MCF 10A (cell line): ENCODE results near the gene BCL2L11. TPM values are rescaled to one million over a fixed set of nuclear protein-coding genes. Genes with fewer than 3 reads are reported as not detected.

Experiments
- BruUV-seq: library from RNA; stranded (reverse); fragments of 400-500 nt; replicated peaks from 2 replicates; lab custom pipeline; 2021; lab: Mats Ljungman, UMichigan
- CTCF ChIA-PET: fragments of 300-600 bp; sonication (Branson Sonifier 250); formaldehyde crosslinking; extraction: SDS; loops from one replicate; lab custom pipeline; 2021; ENCODE audit warnings: antibody characterized with exemption, inconsistent platforms; lab: Yijun Ruan, JAX
- POLR2A ChIA-PET: fragments of 300-600, 350-650 bp; sonication (Branson Sonifier 250); formaldehyde crosslinking; extraction: SDS; loops from one replicate; lab custom pipeline; 2020; ENCODE audit warnings: antibody characterized with exemption, inconsistent platforms; lab: Yijun Ruan, JAX
- DNase-seq: peaks from one replicate; pipeline ENCODE4 v3.0.0-alpha.2; 2018; ENCODE audit not compliant: unreplicated experiment
- H3K27ac Mint-ChIP-seq: one replicate; pipeline ENCODE4 v1.8.0; 2022; ENCODE audit warnings: mild to moderate bottlenecking, low read depth, mixed read lengths; ENCODE audit not compliant: unreplicated experiment
- H3K27me3 Mint-ChIP-seq: one replicate; pipeline ENCODE4 v1.8.0; 2022; ENCODE audit warnings: mixed read lengths; ENCODE audit not compliant: insufficient read depth, unreplicated experiment
- H3K36me3 Mint-ChIP-seq: one replicate; pipeline ENCODE4 v1.8.0; 2022; ENCODE audit warnings: mild to moderate bottlenecking, moderate library complexity, mixed read lengths; ENCODE audit not compliant: insufficient read depth, unreplicated experiment
- H3K4me1 Mint-ChIP-seq: one replicate; pipeline ENCODE4 v1.8.0; 2022; ENCODE audit warnings: mixed read lengths; ENCODE audit not compliant: insufficient read depth, unreplicated experiment
- H3K4me3 Mint-ChIP-seq: one replicate; pipeline ENCODE4 v1.8.0; 2022; ENCODE audit warnings: mild to moderate bottlenecking, moderate library complexity, mixed read lengths; ENCODE audit not compliant: unreplicated experiment
- H3K9me3 Mint-ChIP-seq: one replicate; pipeline ENCODE4 v1.8.0; 2022; ENCODE audit warnings: mixed read lengths; ENCODE audit not compliant: unreplicated experiment
- CTCF ChIP-seq: fragments of 200-600 bp; IDR thresholded peaks from one replicate; pipeline ENCODE4 v1.8.0; 2022; ENCODE audit warnings: antibody characterized with exemption, mild to moderate bottlenecking; ENCODE audit not compliant: unreplicated experiment
- intact Hi-C: fragments of 100-400 bp; cut with micrococcal nuclease; formaldehyde crosslinking; loops from 2 replicates; pipeline ENCODE4 v1.14.1; 2022
- total RNA-seq: library from RNA; stranded (reverse); gene quantifications from 2 replicates; pipeline ENCODE4 v1.2.3, GENCODE V29; 2022

BCL2L11 gene
- total RNA-seq, 1 experiment from 2014 or later, result 5.8 TPM

GRCh38 chr2:111192776-111193368 lies 72.2 kb downstream of the BCL2L11 start:
- ChIA-PET POLR2A (no interaction called here), CTCF (interaction anchor here (0.6 kb wide), 1 partner anchor 1948 kb away, joined by 4 read pairs; no protein-coding TSS in a partner anchor)
- Mint-ChIP-seq H3K4me3 (no peak overlapping the region), H3K4me1 (no peaks in the 10 kb centered on the region), H3K36me3 (no peaks in the 10 kb centered on the region), H3K27me3 (no peaks in the 10 kb centered on the region), H3K27ac (no peak overlapping the region), H3K9me3 (no peaks in the 10 kb centered on the region)
- no TSS peak for BruUV-seq
- DNase-seq, result no peak
- intact Hi-C loops, result no loop called here
- no peak for TF ChIP-seq CTCF

- H3K27me3 Mint-ChIP-seq, result no peaks in the 10 kb centered on the region
- ChIA-PET POLR2A (no interaction called here), CTCF (interaction anchor here (0.5 to 0.7 kb wide), 2 partner anchors 195 to 267 kb away, joined by 3 read pairs; no protein-coding TSS in a partner anchor)
- no TSS peak for BruUV-seq
- no peaks in the 10 kb centered on the region for H3K9me3 Mint-ChIP-seq
- no peak for TF ChIP-seq CTCF
- DNase-seq, result no peak
- no peaks in the 10 kb centered on the region for H3K4me1 Mint-ChIP-seq
- no peaks in the 10 kb centered on the region for H3K36me3 Mint-ChIP-seq
- no peak overlapping the region for H3K4me3 Mint-ChIP-seq
- H3K27ac Mint-ChIP-seq, result no peak overlapping the region
- intact Hi-C loops, result no loop called here
These were observed 74.3 kb downstream of the BCL2L11 start for GRCh38 chr2:111194835-111195621.

- intact Hi-C loops, result no loop called here
- Mint-ChIP-seq H3K9me3 (no peaks in the 10 kb centered on the region), H3K4me1 (no peaks in the 10 kb centered on the region), H3K36me3 (peaks cover 7% of the 10 kb centered on the region), H3K4me3 (no peak overlapping the region), H3K27me3 (no peaks in the 10 kb centered on the region), H3K27ac (no peak overlapping the region)
- no TSS peak for BruUV-seq
- POLR2A ChIA-PET, result no interaction called here
- CTCF ChIA-PET, result no interaction called here
- no peak for DNase-seq
- no peak for TF ChIP-seq CTCF
These were observed 75.7 kb downstream of the BCL2L11 start for GRCh38 chr2:111196435-111196834.

- Mint-ChIP-seq H3K27me3 (no peaks in the 10 kb centered on the region), H3K4me1 (no peaks in the 10 kb centered on the region), H3K4me3 (no peak overlapping the region), H3K27ac (no peak overlapping the region), H3K9me3 (no peaks in the 10 kb centered on the region), H3K36me3 (peaks cover 7% of the 10 kb centered on the region)
- CTCF ChIA-PET, result no interaction called here
- BruUV-seq, result no TSS peak
- POLR2A ChIA-PET, result no interaction called here
- intact Hi-C loops, result no loop called here
- no peak for DNase-seq
- TF ChIP-seq CTCF, result no peak
These were observed 78.0 kb downstream of the BCL2L11 start for GRCh38 chr2:111198701-111199100.
